ENCODE data around the gene CABP1. TPM values are rescaled to one million over a fixed set of nuclear protein-coding genes. Genes with fewer than 3 reads are reported as not detected.

CABP1 gene
- total RNA-seq, 4 donors from 2014 or later = 0.54 to 3.3 (median 0.95) TPM; not detected in 1

- Histone ChIP-seq H3K36me3 (peaks cover 0 to 22% (median 0%) of the 10 kb centered on the region in 3 donors), H3K27me3 (no peaks in the 10 kb centered on the region), H3K9me3 (no peaks in the 10 kb centered on the region), H3K27ac (no peak overlapping the region), H3K4me3 (no peak overlapping the region), H3K4me1 (peaks cover 0 to 7% (median 2%) of the 10 kb centered on the region in 4 donors)
- no peak for TF ChIP-seq CTCF (IDR thresholded peaks at IDR 0.05)
- no peak for TF ChIP-seq POLR2A (IDR thresholded peaks at IDR 0.05)
- no peak for DNase-seq
Observed at GRCh38 chr12:120706029-120706428, 65.6 kb downstream of the CABP1 start.

- Histone ChIP-seq H3K4me3 (no peak overlapping the region), H3K27me3 (no peaks in the 10 kb centered on the region), H3K36me3 (peaks cover 0 to 4% (median 0%) of the 10 kb centered on the region in 3 donors), H3K9me3 (no peaks in the 10 kb centered on the region), H3K27ac (no peak overlapping the region), H3K4me1 (peaks cover 0 to 20% (median 2%) of the 10 kb centered on the region in 4 donors)
- TF ChIP-seq POLR2A (IDR thresholded peaks at IDR 0.05) (no peak), CTCF (IDR thresholded peaks at IDR 0.05) (no peak)
- no peak for DNase-seq
Observed at GRCh38 chr12:120708651-120709050, 68.2 kb downstream of the CABP1 start.

GRCh38 chr12:120710031-120710804 lies 69.8 kb downstream of the CABP1 start, which contains the start of gene UNC119B:
Gene UNC119B (plus strand): TSS chr12:120710458. CDS start chr12:120710475, 17 bp downstream.
- peak; percentile 68 to 85 (median 75) for DNase-seq
- Histone ChIP-seq H3K36me3 (peaks cover 0 to 11% (median 0%) of the 10 kb centered on the region in 3 donors), H3K4me3 (peak within 1 kb of the TSS; percentile 83 to 92 (median 90)), H3K9me3 (no peaks in the 10 kb centered on the region), H3K27me3 (no peaks in the 10 kb centered on the region), H3K27ac (peak within 1 kb of the TSS; percentile 68 to 87 (median 82)), H3K4me1 (peaks cover 0 to 20% (median 2%) of the 10 kb centered on the region in 4 donors)
- TF ChIP-seq CTCF (IDR thresholded peaks at IDR 0.05) (no peak), POLR2A (IDR thresholded peaks at IDR 0.05) (peak in 1 of 2 donors; percentile 14)

GRCh38 chr12:120710805-120711296 lies 70.4 kb downstream of the CABP1 start:
- H3K9me3 ChIP-seq = no peaks in the 10 kb centered on the region
- H3K27me3 ChIP-seq = no peaks in the 10 kb centered on the region
- peaks cover 0 to 15% (median 0%) of the 10 kb centered on the region in 3 donors for H3K36me3 ChIP-seq
- TF ChIP-seq CTCF (IDR thresholded peaks at IDR 0.05) = no peak
- TF ChIP-seq POLR2A (IDR thresholded peaks at IDR 0.05) = peak in 1 of 2 donors; percentile 18
- peaks cover 0 to 20% (median 2%) of the 10 kb centered on the region in 4 donors for H3K4me1 ChIP-seq
- peak in 2 of 3 donors; percentile 53 to 65 for DNase-seq
- peak overlapping the region; percentile 68 to 87 (median 82) for H3K27ac ChIP-seq
- peak overlapping the region; percentile 83 to 92 (median 90) for H3K4me3 ChIP-seq

GRCh38 chr12:120711411-120711810 lies 71.0 kb downstream of the CABP1 start:
- Histone ChIP-seq H3K9me3 (no peaks in the 10 kb centered on the region), H3K4me3 (peak overlapping the region; percentile 83 to 92 (median 90)), H3K4me1 (peaks cover 0 to 22% (median 2%) of the 10 kb centered on the region in 4 donors), H3K27me3 (no peaks in the 10 kb centered on the region), H3K36me3 (peaks cover 0 to 20% (median 0%) of the 10 kb centered on the region in 3 donors), H3K27ac (peak overlapping the region in 3 of 4 donors; percentile 68 to 87 (median 86))
- DNase-seq = no peak
- TF ChIP-seq POLR2A (IDR thresholded peaks at IDR 0.05) (no peak), CTCF (IDR thresholded peaks at IDR 0.05) (no peak)
